ENCODE measurements around the gene C5orf15. TPM values are rescaled to one million over a fixed set of nuclear protein-coding genes. Genes with fewer than 3 reads are reported as not detected.

Gene C5orf15
- total RNA-seq, 1 experiment from 2014 or later = 64.7 TPM

GRCh38 chr5:133925866-133926488 is 42.4 kb downstream of the C5orf15 start:
- peak; percentile 61 for DNase-seq (ENCODE audit: low read depth)

GRCh38 chr5:133925269-133925668 is 43.2 kb downstream of the C5orf15 start:
- no peak for DNase-seq (ENCODE audit: low read depth)

- no peak for DNase-seq (ENCODE audit: low read depth)
Observed at GRCh38 chr5:133924221-133924920, 44.1 kb downstream of the C5orf15 start.

GRCh38 chr5:133921979-133922378 is 46.4 kb downstream of the C5orf15 start:
- no peak for DNase-seq (ENCODE audit: low read depth)

GRCh38 chr5:133921069-133921468 is 47.4 kb downstream of the C5orf15 start:
- DNase-seq (ENCODE audit: low read depth) = no peak

GRCh38 chr5:133919148-133920136 is 49.0 kb downstream of the C5orf15 start:
- DNase-seq (ENCODE audit: low read depth) = no peak

- no peak for DNase-seq (ENCODE audit: low read depth)
Observed at GRCh38 chr5:133918731-133919130, 49.7 kb downstream of the C5orf15 start.

- no peak for DNase-seq (ENCODE audit: low read depth)
Observed at GRCh38 chr5:133918316-133918715, 50.1 kb downstream of the C5orf15 start.

GRCh38 chr5:133917785-133918184 is 50.6 kb downstream of the C5orf15 start:
- DNase-seq (ENCODE audit: low read depth) = no peak

GRCh38 chr5:133916914-133917313 is 51.5 kb downstream of the C5orf15 start:
- DNase-seq (ENCODE audit: low read depth) = no peak

- no peak for DNase-seq (ENCODE audit: low read depth)
Observed at GRCh38 chr5:133916479-133916878, 51.9 kb downstream of the C5orf15 start.

- no peak for DNase-seq (ENCODE audit: low read depth)
Observed at GRCh38 chr5:133914434-133914833, 54.0 kb downstream of the C5orf15 start.

GRCh38 chr5:133913413-133914155 is 54.8 kb downstream of the C5orf15 start:
- no peak for DNase-seq (ENCODE audit: low read depth)

- DNase-seq (ENCODE audit: low read depth) = no peak
Observed at GRCh38 chr5:133912951-133913350, 55.5 kb downstream of the C5orf15 start.

GRCh38 chr5:133910571-133910970 is 57.9 kb downstream of the C5orf15 start:
- no peak for DNase-seq (ENCODE audit: low read depth)

GRCh38 chr5:133909603-133910002 is 58.8 kb downstream of the C5orf15 start:
- no peak for DNase-seq (ENCODE audit: low read depth)

- DNase-seq (ENCODE audit: low read depth) = no peak
Observed at GRCh38 chr5:133907075-133907474, 61.4 kb downstream of the C5orf15 start.

- no peak for DNase-seq (ENCODE audit: low read depth)
Observed at GRCh38 chr5:133906303-133906702, 62.1 kb downstream of the C5orf15 start.
